ENCODE data around the gene NPY5R.

Gene NPY5R

DNA sequence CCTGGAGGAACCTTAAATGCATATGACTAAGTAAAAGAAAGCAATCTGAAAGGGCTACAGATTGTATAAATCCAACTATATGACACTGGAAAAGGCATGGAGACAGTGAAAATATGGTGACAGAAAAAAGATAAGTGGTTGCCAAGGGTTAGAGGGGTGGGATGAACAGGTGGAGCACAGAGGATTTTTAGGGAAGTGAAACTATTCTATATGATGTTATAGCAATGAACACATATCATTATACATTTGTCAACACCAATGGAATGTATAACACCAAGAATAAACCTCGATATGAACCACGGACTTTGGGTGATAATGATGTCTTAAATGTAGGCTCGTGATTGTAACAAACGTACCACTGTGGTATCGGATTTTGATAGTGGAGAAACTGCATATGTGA, 40.7 kb downstream of the NPY5R start:
- Histone ChIP-seq H3K4me3 (ENCODE audit: low read length) (no peak overlapping the region), H3K27ac (ENCODE audit: low read depth, low read length) (no peak overlapping the region), H3K36me3 (ENCODE audit: control insufficient read depth, low read length) (no peaks in the 10 kb centered on the region), H3K79me2 (ENCODE audit: control insufficient read depth, low read length) (no peaks in the 10 kb centered on the region), H3K4me2 (ENCODE audit: low read length) (no peak overlapping the region), H3K9me3 (ENCODE audit: control insufficient read depth, insufficient read depth, low read length) (no peaks in the 10 kb centered on the region), H3K27me3 (ENCODE audit: control insufficient read depth, low read length) (no peaks in the 10 kb centered on the region), H4K20me1 (ENCODE audit: control insufficient read depth, insufficient read depth, low read depth, low read length) (no peaks in the 10 kb centered on the region), H3K4me1 (ENCODE audit: control insufficient read depth, low read length) (no peaks in the 10 kb centered on the region), H3F3A (ENCODE audit: control insufficient read depth, insufficient read depth) (no peaks in the 10 kb centered on the region), H3K9me2 (replicated peaks; ENCODE audit: control insufficient read depth, low read length) (no peaks in the 10 kb centered on the region)
- no peak for TF ChIP-seq EZH2phosphoT487 (IDR thresholded peaks at IDR 0.05; ENCODE audit: borderline replicate concordance, low read length)

DNA sequence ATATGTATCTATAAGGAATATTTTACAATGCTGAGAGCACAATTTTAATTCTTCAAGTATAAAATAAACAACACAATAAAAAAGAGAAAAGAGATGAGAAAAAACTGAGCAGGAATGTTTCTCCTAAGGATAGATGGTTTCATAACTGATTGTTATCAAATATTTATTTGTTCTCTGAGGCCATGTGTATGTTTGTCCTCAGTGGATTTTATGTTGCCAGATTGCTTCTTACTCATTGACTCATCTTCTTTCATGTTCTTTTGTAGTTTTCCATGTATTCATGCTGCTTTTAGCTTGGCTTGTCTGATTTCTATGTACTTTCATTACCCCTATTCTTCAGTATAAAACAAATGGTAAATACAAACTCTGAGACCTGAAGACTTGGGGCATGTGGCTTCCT, 41.2 kb downstream of the NPY5R start:
- H3K4me2 ChIP-seq (ENCODE audit: low read length): no peak overlapping the region
- TF ChIP-seq EZH2phosphoT487 (IDR thresholded peaks at IDR 0.05; ENCODE audit: borderline replicate concordance, low read length): no peak
- TF ChIP-seq, protein P1, sequence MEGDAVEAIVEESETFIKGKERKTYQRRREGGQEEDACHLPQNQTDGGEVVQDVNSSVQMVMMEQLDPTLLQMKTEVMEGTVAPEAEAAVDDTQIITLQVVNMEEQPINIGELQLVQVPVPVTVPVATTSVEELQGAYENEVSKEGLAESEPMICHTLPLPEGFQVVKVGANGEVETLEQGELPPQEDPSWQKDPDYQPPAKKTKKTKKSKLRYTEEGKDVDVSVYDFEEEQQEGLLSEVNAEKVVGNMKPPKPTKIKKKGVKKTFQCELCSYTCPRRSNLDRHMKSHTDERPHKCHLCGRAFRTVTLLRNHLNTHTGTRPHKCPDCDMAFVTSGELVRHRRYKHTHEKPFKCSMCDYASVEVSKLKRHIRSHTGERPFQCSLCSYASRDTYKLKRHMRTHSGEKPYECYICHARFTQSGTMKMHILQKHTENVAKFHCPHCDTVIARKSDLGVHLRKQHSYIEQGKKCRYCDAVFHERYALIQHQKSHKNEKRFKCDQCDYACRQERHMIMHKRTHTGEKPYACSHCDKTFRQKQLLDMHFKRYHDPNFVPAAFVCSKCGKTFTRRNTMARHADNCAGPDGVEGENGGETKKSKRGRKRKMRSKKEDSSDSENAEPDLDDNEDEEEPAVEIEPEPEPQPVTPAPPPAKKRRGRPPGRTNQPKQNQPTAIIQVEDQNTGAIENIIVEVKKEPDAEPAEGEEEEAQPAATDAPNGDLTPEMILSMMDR (IDR thresholded peaks at IDR 0.05; ENCODE audit: low read depth, low read length, poor library complexity, severe bottlenecking): no peak

DNA sequence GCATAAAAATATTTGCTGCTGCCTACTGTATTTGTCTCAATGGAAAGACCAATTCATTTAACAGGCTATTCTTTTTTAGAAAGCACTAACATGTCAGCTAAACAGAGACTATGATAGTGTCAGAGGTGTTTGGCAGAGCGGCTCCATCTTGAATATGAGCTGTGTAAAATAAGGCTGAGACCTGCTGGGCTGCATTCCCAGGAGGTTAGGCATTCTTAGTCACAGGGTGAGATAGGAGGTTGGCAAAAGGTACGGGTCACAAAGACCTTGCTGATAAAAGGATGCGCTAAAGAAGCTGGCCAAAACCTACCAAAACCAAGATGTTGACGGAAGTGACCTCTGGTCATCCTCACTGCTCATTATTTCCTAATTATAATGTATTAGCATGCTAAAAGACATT, 41.8 kb downstream of the NPY5R start:
- TF ChIP-seq EZH2phosphoT487 (IDR thresholded peaks at IDR 0.05; ENCODE audit: borderline replicate concordance, low read length): no peak
- TF ChIP-seq, protein P1 (IDR thresholded peaks at IDR 0.05; ENCODE audit: low read depth, low read length, poor library complexity, severe bottlenecking): no peak
- Histone ChIP-seq H3K79me2 (ENCODE audit: control insufficient read depth, low read length) (no peaks in the 10 kb centered on the region), H3K9me2 (replicated peaks; ENCODE audit: control insufficient read depth, low read length) (no peaks in the 10 kb centered on the region), H3K4me2 (ENCODE audit: low read length) (no peak overlapping the region), H3K36me3 (ENCODE audit: control insufficient read depth, low read length) (no peaks in the 10 kb centered on the region), H4K20me1 (ENCODE audit: control insufficient read depth, insufficient read depth, low read depth, low read length) (no peaks in the 10 kb centered on the region), H3K4me1 (ENCODE audit: control insufficient read depth, low read length) (no peaks in the 10 kb centered on the region), H3K4me3 (ENCODE audit: low read length) (no peak overlapping the region), H3F3A (ENCODE audit: control insufficient read depth, insufficient read depth) (no peaks in the 10 kb centered on the region), H3K27ac (ENCODE audit: low read depth, low read length) (no peak overlapping the region), H3K27me3 (ENCODE audit: control insufficient read depth, low read length) (no peaks in the 10 kb centered on the region), H3K9me3 (ENCODE audit: control insufficient read depth, insufficient read depth, low read length) (no peaks in the 10 kb centered on the region)

More for the DNA sequence above, 41.2 kb downstream of the NPY5R start:
- Histone ChIP-seq H4K20me1 (ENCODE audit: control insufficient read depth, insufficient read depth, low read depth, low read length) (no peaks in the 10 kb centered on the region), H3K9me3 (ENCODE audit: control insufficient read depth, insufficient read depth, low read length) (no peaks in the 10 kb centered on the region), H3K4me1 (ENCODE audit: control insufficient read depth, low read length) (no peaks in the 10 kb centered on the region), H3K27me3 (ENCODE audit: control insufficient read depth, low read length) (no peaks in the 10 kb centered on the region), H3F3A (ENCODE audit: control insufficient read depth, insufficient read depth) (no peaks in the 10 kb centered on the region), H3K4me3 (ENCODE audit: low read length) (no peak overlapping the region), H3K27ac (ENCODE audit: low read depth, low read length) (no peak overlapping the region), H3K79me2 (ENCODE audit: control insufficient read depth, low read length) (no peaks in the 10 kb centered on the region), H3K9me2 (replicated peaks; ENCODE audit: control insufficient read depth, low read length) (no peaks in the 10 kb centered on the region), H3K36me3 (ENCODE audit: control insufficient read depth, low read length) (no peaks in the 10 kb centered on the region)

DNA sequence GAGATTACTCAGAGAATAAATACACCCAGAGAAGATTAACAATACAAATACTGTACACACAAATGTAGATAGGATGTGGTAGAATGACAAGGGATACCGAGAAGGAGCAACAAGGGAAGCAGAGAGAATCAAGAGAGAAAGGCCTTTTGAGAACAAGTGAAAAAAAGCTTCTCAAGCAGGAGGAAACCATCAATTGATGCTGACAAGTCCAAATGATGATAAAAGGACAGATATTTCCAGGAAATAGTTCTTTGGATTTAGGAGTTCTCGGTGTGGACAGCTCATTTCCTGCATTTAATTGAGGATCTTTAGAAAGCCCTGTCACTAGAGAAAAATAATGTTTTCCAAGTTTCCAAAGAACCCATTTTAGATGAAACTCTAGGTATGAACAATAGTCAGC, 48.1 kb downstream of the NPY5R start:
- Histone ChIP-seq H3K4me3 (ENCODE audit: low read length) (no peak overlapping the region), H3K9me2 (replicated peaks; ENCODE audit: control insufficient read depth, low read length) (no peaks in the 10 kb centered on the region), H3K79me2 (ENCODE audit: control insufficient read depth, low read length) (no peaks in the 10 kb centered on the region), H3F3A (ENCODE audit: control insufficient read depth, insufficient read depth) (no peaks in the 10 kb centered on the region), H3K4me2 (ENCODE audit: low read length) (no peak overlapping the region), H3K4me1 (ENCODE audit: control insufficient read depth, low read length) (no peaks in the 10 kb centered on the region), H3K9me3 (ENCODE audit: control insufficient read depth, insufficient read depth, low read length) (no peaks in the 10 kb centered on the region), H3K36me3 (ENCODE audit: control insufficient read depth, low read length) (no peaks in the 10 kb centered on the region), H3K27me3 (ENCODE audit: control insufficient read depth, low read length) (no peaks in the 10 kb centered on the region), H4K20me1 (ENCODE audit: control insufficient read depth, insufficient read depth, low read depth, low read length) (no peaks in the 10 kb centered on the region), H3K27ac (ENCODE audit: low read depth, low read length) (no peak overlapping the region)
- TF ChIP-seq, protein P1 (IDR thresholded peaks at IDR 0.05; ENCODE audit: low read depth, low read length, poor library complexity, severe bottlenecking): no peak
- no peak for TF ChIP-seq EZH2phosphoT487 (IDR thresholded peaks at IDR 0.05; ENCODE audit: borderline replicate concordance, low read length)
